Stimulated activated effector memory CD8-positive, alpha-beta T cell treated with anti-CD3 and anti-CD28 coated beads, Interleukin-12 subunit alpha, Interleukin-12 subunit beta, amount 100 ng/mL, for 72 hours (primary cell): Measurements from ENCODE around the gene UBXN11.

Experiments
- ATAC-seq: fragments of 150-1000 bp; cut with Tn5 transposase; 2 replicates; pipeline ENCODE4 v1.10.0; 2021
- DNase-seq, 2 donors: peaks; one replicate each; pipeline ENCODE4 v3.0.0; 2021 to 2022; ENCODE audit warnings: low spot score in 2 of 2
- H3K27ac Mint-ChIP-seq: one replicate; pipeline ENCODE4 v1.8.0; 2022; ENCODE audit warnings: mild to moderate bottlenecking, mixed read lengths
- H3K36me3 Mint-ChIP-seq: one replicate; pipeline ENCODE4 v1.8.0; 2022; ENCODE audit warnings: mild to moderate bottlenecking, mixed read lengths
- H3K4me1 Mint-ChIP-seq: one replicate; pipeline ENCODE4 v1.8.0; 2022; ENCODE audit warnings: mixed read lengths
- H3K4me3 Mint-ChIP-seq: one replicate; pipeline ENCODE4 v1.8.0; 2022; ENCODE audit warnings: mild to moderate bottlenecking, mixed read lengths
- H3K9me3 Mint-ChIP-seq: one replicate; pipeline ENCODE4 v1.8.0; 2022; ENCODE audit warnings: mixed read lengths

The UBXN11 gene

GRCh38 chr1:26306290-26307229 lies at the start of gene UBXN11:
UBXN11 (minus strand) TSS chr1:26306636; CDS start chr1:26302883, 3,753 bp downstream.
- Mint-ChIP-seq H3K4me3 (peak within 1 kb of the TSS; percentile 100), H3K36me3 (no peaks in the 10 kb centered on the region), H3K9me3 (no peaks in the 10 kb centered on the region), H3K27ac (peak within 1 kb of the TSS; percentile 99), H3K4me1 (peaks cover 28% of the 10 kb centered on the region)
- peak; percentile 80 to 94 for DNase-seq
- ATAC-seq, result peak; percentile 100

GRCh38 chr1:26356106-26356505 lies 49.7 kb upstream of the UBXN11 start:
- H3K4me3 Mint-ChIP-seq, result no peak overlapping the region
- DNase-seq, result no peak
- ATAC-seq, result no peak
- H3K36me3 Mint-ChIP-seq, result no peaks in the 10 kb centered on the region
- no peaks in the 10 kb centered on the region for H3K9me3 Mint-ChIP-seq
- H3K27ac Mint-ChIP-seq, result peak overlapping the region; percentile 79
- H3K4me1 Mint-ChIP-seq, result peaks cover 39% of the 10 kb centered on the region

GRCh38 chr1:26354972-26355371 lies 48.5 kb upstream of the UBXN11 start:
- Mint-ChIP-seq H3K4me1 (peaks cover 28% of the 10 kb centered on the region), H3K9me3 (no peaks in the 10 kb centered on the region), H3K27ac (no peak overlapping the region), H3K4me3 (no peak overlapping the region), H3K36me3 (no peaks in the 10 kb centered on the region)
- ATAC-seq (no peak), DNase-seq (no peak)

DNA sequence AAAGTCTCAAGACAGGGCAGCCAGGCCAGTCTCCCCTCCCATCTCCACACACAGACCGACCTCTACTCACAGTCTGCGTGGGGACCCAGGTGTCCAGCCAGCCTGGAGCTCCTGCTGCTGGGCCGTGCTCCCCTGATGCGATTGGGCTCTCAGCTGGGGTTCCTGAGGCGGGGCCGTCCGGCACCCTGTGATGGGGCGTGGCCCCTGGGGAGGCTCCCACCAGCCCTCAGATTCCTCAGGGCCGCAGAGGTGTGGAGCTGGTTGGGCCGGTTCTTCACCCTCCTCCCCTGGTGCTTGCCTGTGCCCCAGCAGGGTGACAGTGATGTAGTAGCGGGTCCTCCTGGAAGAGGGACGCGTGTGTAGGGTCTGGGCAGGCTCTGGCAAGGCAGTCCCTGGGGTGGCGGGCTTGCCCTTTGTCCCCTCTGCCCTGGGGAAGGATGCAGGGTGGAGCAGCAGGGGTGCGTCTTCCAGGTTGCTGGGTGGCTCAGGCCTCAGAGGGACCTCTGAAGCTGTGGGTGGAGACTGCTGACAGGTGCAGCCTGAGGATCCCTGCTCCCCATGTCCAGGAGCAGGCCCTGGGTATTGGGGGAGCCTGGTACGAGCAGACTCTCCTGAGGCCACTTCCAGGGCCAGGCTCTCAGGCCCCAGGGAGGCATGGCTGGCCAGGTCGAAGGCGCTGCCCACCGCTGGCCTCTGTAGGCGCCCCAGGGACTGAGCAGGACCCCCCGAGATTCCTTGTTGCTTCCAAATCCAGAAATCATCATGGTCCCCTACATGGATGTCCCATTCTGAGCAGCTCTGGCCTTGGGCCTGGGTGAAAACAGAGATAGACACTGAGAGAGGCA lies 47.8 kb upstream of the UBXN11 start, which contains the start of gene CRYBG2:
Gene CRYBG2, minus strand, starts transcription at position 155 of the 845 bp plus-strand sequence. CDS start 7,473 bp downstream, outside the sequence.
- DNase-seq (no peak), ATAC-seq (no peak)
- Mint-ChIP-seq H3K4me3 (no peak within 1 kb of the TSS), H3K9me3 (no peaks in the 10 kb centered on the region), H3K36me3 (no peaks in the 10 kb centered on the region), H3K4me1 (peaks cover 20% of the 10 kb centered on the region), H3K27ac (peak within 1 kb of the TSS; percentile 79)

- Mint-ChIP-seq H3K4me1 (peaks cover 12% of the 10 kb centered on the region), H3K27ac (peak overlapping the region; percentile 79), H3K9me3 (no peaks in the 10 kb centered on the region), H3K36me3 (no peaks in the 10 kb centered on the region), H3K4me3 (no peak overlapping the region)
- DNase-seq (no peak), ATAC-seq (no peak)
Measured at GRCh38 chr1:26353210-26353859, 46.9 kb upstream of the UBXN11 start.

DNA sequence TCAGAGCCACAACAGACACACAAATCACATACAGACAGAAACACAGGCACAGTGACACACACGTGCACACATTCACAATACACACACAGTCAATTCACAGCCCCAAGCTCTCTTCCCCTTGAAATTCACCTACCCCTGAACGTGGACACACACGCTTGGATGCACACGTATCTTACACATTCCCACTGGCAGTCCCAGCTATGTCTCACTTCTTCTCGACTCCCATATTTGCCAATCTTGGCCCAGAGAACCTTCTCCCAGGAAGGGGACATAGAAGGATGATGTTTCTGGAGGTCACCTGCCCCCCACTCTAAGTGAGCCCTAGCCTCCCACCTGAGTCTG lies 45.9 kb upstream of the UBXN11 start:
- no peak overlapping the region for H3K27ac Mint-ChIP-seq
- H3K4me3 Mint-ChIP-seq, result no peak overlapping the region
- H3K9me3 Mint-ChIP-seq, result no peaks in the 10 kb centered on the region
- ATAC-seq (no peak), DNase-seq (no peak)
- H3K4me1 Mint-ChIP-seq, result peaks cover 11% of the 10 kb centered on the region
- H3K36me3 Mint-ChIP-seq, result no peaks in the 10 kb centered on the region

GRCh38 chr1:26351590-26352337 lies 45.3 kb upstream of the UBXN11 start:
- Mint-ChIP-seq H3K4me3 (no peak overlapping the region), H3K36me3 (no peaks in the 10 kb centered on the region), H3K4me1 (peaks cover 11% of the 10 kb centered on the region), H3K9me3 (no peaks in the 10 kb centered on the region), H3K27ac (peak overlapping the region; percentile 1)
- no peak for DNase-seq
- ATAC-seq, result peak; percentile 37

- Mint-ChIP-seq H3K27ac (peak overlapping the region; percentile 1), H3K4me1 (peaks cover 10% of the 10 kb centered on the region), H3K36me3 (no peaks in the 10 kb centered on the region), H3K9me3 (no peaks in the 10 kb centered on the region), H3K4me3 (no peak overlapping the region)
- ATAC-seq, result no peak
- DNase-seq, result no peak
Measured at GRCh38 chr1:26350701-26351589, 44.5 kb upstream of the UBXN11 start.

DNA sequence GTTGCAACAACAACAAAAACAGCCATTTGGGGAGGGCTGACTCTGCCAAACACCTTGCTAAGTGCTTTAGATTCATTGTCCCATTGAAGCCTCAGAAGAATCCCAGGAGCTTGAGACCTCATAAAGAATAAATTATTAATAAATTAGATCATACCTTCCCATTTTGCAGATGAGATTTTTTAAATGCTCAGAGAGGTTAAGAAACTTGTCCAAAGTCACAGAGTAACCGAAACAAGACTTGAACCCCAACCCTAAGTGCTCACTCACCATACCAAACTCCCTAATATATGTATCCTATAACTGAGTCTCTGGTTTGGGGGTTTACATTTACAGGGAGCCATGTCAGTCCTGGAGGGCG lies 43.9 kb upstream of the UBXN11 start:
- Mint-ChIP-seq H3K36me3 (no peaks in the 10 kb centered on the region), H3K27ac (no peak overlapping the region), H3K4me1 (peaks cover 6% of the 10 kb centered on the region), H3K9me3 (no peaks in the 10 kb centered on the region), H3K4me3 (no peak overlapping the region)
- ATAC-seq (no peak), DNase-seq (no peak)

GRCh38 chr1:26349877-26350244 lies 43.4 kb upstream of the UBXN11 start:
- H3K36me3 Mint-ChIP-seq, result no peaks in the 10 kb centered on the region
- H3K9me3 Mint-ChIP-seq, result no peaks in the 10 kb centered on the region
- H3K4me3 Mint-ChIP-seq, result no peak overlapping the region
- ATAC-seq (no peak), DNase-seq (no peak)
- no peak overlapping the region for H3K27ac Mint-ChIP-seq
- peaks cover 6% of the 10 kb centered on the region for H3K4me1 Mint-ChIP-seq

GRCh38 chr1:26349188-26349876 lies 42.9 kb upstream of the UBXN11 start:
- no peak overlapping the region for H3K27ac Mint-ChIP-seq

GRCh38 chr1:26346274-26347033 lies 40.0 kb upstream of the UBXN11 start:
- H3K27ac Mint-ChIP-seq, result no peak overlapping the region
- H3K4me1 Mint-ChIP-seq, result no peaks in the 10 kb centered on the region
- no peaks in the 10 kb centered on the region for H3K36me3 Mint-ChIP-seq
- no peak overlapping the region for H3K4me3 Mint-ChIP-seq
- ATAC-seq (no peak), DNase-seq (no peak)
- H3K9me3 Mint-ChIP-seq, result no peaks in the 10 kb centered on the region

More at GRCh38 chr1:26349188-26349876, 42.9 kb upstream of the UBXN11 start:
- Mint-ChIP-seq H3K36me3 (no peaks in the 10 kb centered on the region), H3K4me1 (peaks cover 6% of the 10 kb centered on the region), H3K9me3 (no peaks in the 10 kb centered on the region), H3K4me3 (no peak overlapping the region)
- DNase-seq, result no peak
- no peak for ATAC-seq

- Mint-ChIP-seq H3K36me3 (no peaks in the 10 kb centered on the region), H3K27ac (peak overlapping the region; percentile 79), H3K4me1 (no peaks in the 10 kb centered on the region), H3K4me3 (no peak overlapping the region), H3K9me3 (no peaks in the 10 kb centered on the region)
- DNase-seq (no peak), ATAC-seq (peak; percentile 34)
Measured at GRCh38 chr1:26345718-26346117, 39.3 kb upstream of the UBXN11 start.
